GM19468 (cell line): Measurements from ENCODE around the gene BABAM2.

Experiments
- ATAC-seq: cut with Tn5 transposase; IDR thresholded peaks from one replicate; pipeline ENCODE4 v1.9.1; 2021; ENCODE audit warnings: mild to moderate bottlenecking, moderate library complexity, moderate number of reproducible peaks; ENCODE audit not compliant: unreplicated experiment; ENCODE audit errors: extremely low read depth

The BABAM2 gene

DNA sequence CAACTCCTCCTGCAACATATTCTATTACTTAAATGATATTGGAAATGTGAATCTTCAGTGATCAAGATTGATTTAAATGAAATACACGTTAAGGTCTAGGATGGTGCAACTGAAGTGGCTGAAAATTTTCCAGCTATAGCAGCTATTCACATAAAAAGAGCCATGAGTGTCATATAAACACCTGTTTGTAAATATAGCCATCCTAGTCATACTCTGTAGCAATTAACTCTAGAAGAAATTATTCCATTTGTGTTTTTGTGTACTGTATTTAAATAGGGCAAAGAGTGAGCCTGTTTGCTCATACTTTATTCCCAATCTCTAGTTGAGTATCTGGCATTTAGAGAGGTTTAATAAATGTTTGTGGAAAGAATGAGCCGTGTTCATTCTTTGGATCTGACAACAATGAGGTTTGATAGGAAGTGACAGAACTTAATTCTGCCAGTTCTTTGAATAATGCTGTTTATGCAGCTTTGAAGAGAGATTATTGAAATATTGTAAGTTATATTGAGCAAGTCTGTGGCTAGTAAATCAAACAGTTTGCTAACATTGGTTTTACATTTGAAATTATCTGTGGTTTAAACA, 49.7 kb downstream of the BABAM2 start:
- no peak for ATAC-seq

DNA sequence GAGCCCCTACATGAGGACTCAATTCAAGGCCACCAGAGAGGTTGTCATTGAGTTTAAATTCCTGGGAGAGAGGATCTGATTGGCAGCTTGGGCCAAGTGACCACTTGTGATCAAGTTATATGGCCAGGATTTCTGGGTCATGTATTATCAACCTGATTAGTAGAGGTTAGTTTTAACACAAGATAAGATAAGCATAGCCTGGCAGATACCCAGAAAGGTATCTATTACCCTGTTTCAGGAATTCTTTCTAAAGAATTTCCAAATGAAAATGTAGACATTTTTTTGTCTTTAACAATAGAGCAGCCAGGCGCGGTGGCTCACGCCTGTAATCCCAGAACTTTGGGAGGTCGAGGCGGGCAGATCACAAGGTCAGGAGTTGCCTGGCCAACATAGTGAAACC, 50.5 kb downstream of the BABAM2 start:
- ATAC-seq = no peak

DNA sequence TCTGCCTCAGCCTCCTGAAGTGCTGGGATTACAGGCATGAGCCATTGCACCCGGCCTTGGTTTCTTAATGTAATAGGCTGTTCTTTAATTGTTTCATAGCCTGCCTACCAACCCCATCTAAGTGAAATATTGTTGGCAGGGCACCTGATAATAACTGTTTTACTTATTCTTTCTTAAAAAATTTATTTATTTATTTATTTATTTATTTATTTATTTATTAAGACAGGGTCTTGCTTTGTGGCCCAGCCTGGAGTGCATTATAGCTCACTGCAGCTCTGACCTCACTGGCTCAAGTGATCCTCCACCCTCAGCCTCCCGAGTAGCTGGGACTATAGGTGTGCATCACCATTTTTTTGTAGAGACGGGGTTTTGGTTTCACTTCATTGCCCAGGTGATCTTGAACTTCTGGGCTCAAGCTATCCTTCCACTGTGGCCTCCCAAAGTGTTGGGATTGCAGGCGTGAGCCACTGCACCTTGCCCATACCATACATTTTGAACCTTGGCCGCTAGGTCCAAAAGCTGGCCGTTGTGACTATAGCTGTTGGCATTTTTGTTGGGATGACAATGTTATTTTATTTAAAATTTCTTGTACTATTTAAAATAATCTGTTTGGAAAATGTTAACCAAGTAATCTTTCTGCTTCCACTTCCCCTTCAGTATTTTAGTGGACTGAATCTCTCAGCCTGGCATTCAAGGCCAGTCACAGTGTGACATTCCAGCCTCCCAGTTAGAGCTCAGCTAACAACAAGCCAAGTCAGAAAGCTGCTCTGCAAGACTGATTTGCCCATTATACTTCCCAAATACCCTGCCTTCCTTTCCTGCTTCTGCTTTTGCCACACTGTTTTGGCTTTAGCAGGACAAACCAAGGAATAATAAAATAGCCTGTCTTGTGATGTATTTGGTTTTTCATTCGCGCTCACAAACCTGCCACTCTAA, 52.4 kb downstream of the BABAM2 start:
- no peak for ATAC-seq

GRCh38 chr2:27946530-27947060, 56.1 kb downstream of the BABAM2 start:
- no peak for ATAC-seq

DNA sequence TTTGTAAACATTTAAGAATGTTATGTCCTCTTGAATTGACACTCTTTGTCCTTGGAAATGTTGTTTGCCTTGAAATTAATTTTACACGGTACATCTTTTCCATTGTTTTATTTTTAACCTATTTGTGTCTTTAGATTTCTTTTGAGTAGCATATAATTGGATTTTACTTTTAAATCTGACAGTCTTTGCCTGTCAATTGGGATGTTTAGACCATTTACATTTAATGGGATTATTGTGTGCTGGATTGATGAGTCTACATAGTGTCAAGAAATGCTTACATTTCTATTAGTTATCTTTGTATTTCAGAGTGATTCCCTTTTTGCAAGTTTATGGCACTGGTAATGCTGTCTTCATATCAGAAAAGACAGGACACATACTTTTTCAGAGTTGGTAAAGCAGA, 61.5 kb downstream of the BABAM2 start:
- ATAC-seq = no peak

- no peak for ATAC-seq
These were observed 62.5 kb downstream of the BABAM2 start for GRCh38 chr2:27953077-27953476.

DNA sequence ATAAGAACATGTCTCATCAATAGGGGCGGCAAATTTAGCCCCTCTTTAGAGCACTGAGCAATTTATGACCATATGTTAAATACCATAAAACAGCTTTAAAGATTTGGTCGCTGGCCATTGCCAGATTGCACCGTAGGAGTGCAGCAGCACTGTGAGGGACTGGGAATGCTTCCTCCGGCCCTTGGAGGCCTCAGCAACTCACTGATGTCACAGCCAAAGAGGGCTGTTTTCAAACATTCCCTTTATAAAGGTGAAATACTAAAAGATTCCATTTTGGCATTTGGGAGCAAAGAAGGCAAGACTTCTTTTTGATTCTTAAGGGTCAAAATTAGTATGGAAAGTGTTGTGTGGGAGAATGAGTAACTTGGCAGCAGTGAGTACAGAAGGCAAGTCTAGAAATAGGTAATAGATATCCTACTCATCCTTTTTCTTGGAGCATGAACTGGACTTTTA, 63.7 kb downstream of the BABAM2 start:
- no peak for ATAC-seq

- ATAC-seq = no peak
These were observed 64.3 kb downstream of the BABAM2 start for GRCh38 chr2:27954771-27955383.

DNA sequence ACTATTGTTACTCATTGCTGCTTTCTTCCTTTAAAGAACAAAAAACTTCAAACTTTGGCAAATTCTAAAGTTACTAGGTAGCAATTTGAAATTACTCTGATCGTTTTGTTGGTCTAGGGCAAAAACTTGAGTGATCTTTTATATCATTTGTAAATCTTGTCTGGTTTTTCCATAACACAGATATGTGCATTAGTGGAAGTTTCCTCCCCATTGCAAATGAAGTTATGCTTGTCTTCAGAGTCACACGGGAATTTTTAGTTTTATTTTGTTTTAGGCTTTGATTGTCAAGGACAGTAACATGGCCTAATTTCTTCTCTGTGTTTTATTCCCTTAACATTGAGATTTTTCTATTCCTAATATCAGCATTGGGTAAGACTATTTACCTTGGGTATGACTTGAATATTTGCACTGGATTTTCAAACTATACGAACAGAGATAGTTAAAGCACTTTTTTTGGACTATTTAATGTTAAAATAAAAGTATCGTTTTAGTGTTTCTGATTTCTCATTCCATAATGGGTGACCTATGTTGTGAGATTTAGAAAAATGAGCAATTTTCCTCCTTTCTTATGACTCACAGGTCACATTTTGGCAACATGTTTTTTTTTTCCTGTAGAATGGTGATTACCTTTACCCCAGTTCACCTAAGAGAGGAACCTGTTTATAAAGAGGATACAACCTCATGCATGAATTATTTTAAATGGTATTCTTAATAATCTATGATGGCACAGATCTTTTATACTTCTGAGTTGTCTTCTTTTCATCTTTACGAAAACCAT, 65.0 kb downstream of the BABAM2 start:
- no peak for ATAC-seq

DNA sequence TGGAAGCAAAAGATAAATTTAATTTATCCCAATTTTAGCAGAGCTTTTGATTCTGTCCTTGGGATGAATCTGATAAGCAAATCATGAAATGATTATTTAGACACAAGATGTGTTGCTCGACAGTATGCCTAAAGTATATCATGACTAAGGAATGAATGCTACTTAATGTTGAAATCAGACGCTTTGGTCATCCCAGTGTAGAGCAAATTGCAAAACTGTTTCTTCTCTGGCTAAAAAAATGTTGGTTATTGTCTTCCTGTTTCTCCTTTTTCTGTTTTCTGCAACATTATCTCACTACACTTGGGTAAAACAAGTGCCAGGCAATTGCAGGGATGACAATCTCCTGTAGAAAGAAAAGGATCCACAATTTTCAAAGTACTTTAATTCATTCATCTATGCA, 66.4 kb downstream of the BABAM2 start:
- ATAC-seq = no peak

DNA sequence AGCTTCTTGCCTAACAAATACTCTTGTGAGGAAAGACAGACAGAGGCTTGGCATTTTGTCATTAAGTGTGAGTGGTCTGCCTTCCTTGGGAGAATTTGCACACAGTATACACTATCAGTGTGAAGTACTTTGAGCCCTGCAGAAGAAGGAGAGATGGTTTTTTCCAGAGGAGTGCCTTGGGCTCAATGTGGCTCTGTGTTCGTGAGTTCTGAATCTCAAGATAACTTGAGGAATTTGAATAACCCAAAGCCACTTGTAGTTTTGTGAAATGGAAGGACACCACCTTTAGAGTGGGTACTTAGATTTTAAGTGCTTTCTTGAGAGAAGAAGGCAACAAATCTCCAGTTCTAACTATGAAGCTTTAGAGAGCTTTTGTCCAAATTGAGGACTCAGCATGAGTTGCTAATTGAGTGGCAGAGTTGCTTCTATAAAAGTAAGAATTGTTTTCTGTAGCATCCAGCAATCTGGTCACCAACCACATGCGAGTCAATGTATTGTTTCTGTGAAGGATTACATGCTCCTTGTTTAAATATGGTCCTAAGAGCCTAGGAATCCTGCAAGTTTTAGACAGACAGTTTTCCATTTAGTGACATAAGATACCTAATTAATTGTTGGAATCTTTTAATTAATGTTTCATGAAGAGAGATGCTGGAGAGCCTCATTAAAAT, 68.3 kb downstream of the BABAM2 start:
- no peak for ATAC-seq

DNA sequence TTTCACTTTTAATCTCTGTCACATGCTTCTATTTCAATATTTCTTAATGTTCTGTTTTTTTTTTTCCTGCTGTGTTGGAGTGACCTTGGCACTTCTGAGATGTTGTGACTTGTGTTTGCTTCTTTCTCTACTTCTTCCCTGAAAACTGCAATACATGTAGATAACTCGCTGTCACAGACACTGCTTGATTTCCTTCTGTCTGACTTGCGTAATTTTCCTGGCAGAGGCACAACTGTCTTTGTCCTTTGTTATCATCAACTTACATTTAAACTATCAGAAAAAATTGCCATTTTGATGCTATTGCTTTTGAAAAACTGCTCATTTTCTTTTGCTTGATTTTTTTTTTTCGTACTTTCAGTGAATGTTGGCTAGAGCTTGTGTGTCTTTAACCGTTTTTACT, 69.0 kb downstream of the BABAM2 start:
- ATAC-seq = no peak

DNA sequence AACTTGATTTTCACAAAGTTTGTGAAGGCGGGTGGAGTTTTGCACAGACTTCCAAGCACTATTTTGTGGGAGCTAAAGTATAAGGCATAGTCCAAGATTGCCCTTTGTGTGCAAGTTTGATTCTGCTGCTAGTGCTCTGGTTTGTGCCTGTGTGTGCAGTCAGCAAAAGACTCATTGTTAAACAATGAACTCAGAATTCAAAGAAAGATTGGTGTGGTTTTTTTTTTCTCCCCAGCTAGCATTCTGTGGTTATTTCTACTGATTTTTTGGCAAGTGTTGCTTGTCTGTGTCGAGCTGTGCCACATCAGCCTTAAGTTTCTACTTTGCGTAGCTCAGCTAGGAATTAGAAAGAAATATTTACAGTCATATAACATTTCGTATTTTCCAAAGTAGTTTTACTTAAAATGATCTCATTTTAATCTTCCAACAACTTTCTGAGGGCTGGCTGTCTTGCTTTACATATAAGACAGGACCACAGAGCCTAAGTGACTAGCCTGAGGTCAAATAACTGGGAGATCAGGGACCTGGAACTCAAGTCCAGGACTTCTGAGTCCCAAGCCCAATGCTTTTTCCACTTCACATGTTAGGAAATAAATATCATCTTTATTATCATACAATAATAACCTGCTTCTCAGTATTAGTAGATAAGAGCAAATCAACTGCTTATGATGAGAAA, 69.8 kb downstream of the BABAM2 start:
- no peak for ATAC-seq

- no peak for ATAC-seq
These were observed 71.5 kb downstream of the BABAM2 start for GRCh38 chr2:27962006-27962405.

GRCh38 chr2:27963472-27963871, 72.9 kb downstream of the BABAM2 start:
- no peak for ATAC-seq

- no peak for ATAC-seq
These were observed 73.5 kb downstream of the BABAM2 start for GRCh38 chr2:27964067-27964466.

DNA sequence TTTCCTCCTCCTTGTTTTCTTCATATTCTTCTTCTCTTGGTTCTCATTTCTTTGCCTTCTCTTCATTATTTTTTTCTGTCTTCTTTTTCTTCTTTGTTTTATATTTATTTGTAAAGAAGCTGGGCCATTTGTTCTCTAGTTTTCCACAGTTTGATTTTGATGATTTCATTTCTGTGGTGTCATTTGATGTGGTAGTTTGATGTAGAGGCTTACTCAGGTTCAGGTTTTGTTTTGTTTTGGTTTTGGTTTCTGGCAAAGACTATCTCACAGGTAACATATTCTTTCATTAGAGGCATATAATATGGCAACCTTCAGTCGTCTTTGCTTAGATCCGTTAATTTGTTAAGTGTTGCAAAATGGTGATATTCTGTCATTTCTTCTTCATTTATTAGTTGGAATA, 75.3 kb downstream of the BABAM2 start:
- no peak for ATAC-seq

DNA sequence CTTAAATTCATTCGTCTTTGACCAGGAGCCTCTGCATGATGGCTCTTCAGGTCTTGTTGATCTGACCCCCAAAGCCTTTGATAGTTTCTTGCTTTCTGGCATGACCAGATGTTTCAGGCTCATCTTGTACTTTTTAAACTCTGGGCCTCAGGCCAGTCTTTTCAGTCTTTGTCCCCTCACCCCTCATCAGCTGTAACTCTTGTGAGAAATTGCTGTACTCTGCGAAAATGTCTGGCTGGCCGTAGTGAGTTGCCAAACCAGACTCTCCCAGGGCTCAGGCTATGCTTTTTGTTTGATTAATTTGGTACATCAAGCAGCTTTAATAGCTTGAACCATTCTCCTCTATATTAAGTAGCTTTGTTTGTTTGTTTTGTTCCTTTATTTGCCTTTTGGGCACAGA, 75.9 kb downstream of the BABAM2 start:
- ATAC-seq = no peak

DNA sequence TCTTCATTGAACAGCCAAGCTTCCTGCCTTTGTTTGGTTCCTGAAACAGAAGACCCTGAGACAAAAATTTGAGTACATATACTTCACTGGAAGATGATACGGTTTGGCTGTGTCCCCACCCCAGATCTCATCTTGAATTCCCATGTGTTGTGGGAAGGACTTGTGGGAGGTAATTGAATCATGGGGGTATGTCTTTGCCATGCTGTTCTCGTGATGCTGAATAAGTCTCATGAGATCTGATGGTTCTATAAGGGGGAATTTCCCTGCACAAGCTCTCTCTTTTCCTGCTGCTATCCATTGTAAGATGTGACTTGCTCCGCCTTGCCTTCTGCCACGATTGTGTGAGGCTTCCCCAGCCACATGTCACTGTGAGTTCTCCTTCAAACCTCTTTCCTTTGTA, 76.5 kb downstream of the BABAM2 start:
- no peak for ATAC-seq
